Prostate gland (tissue), 2 donors: ENCODE data around the gene TNFAIP3. TPM values are rescaled to one million over a fixed set of nuclear protein-coding genes. Genes with fewer than 3 reads are reported as not detected.

Experiments used
- DNase-seq: peaks from one replicate; pipeline ENCODE4 v3.0.0-alpha.2; 2019; ENCODE audit warnings: low spot score
- H3K27ac ChIP-seq, 2 donors: fragments of 200-600 bp; sonication (generic); 2 replicates each; pipeline ENCODE4 v1.5.1; 2017 to 2019
- H3K27me3 ChIP-seq: fragments of 200-600 bp; sonication (generic); replicated peaks from 2 replicates; pipeline ENCODE4 v1.5.1; 2019; ENCODE audit not compliant: insufficient read depth
- H3K36me3 ChIP-seq, 2 donors: fragments of 200-600 bp; sonication (generic); 1 replicate in 1 of 2; 2 replicates in 1 of 2; pipeline versions ENCODE4 v1.5.1 to v1.8.1; 2017 to 2019
- H3K4me1 ChIP-seq: fragments of 200-600 bp; sonication (generic); replicated peaks from 2 replicates; pipeline ENCODE4 v1.5.1; 2019
- H3K4me3 ChIP-seq, 2 donors: fragments of 200-600 bp; sonication (generic); 2 replicates each; pipeline ENCODE4 v1.5.1; 2017 to 2019
- H3K9me3 ChIP-seq: fragments of 200-600 bp; sonication (generic); 2 replicates; pipeline ENCODE4 v1.5.1; 2017
- CTCF ChIP-seq, 4 experiments: fragments of 200-600 bp in 2 of 4; fragments of 450-650 bp in 2 of 4; sonication (generic) in 2 of 4; IDR thresholded peaks; 1 replicate in 3 of 4; 2 replicates in 1 of 4; pipeline ENCODE4 v1.5.1; 2016 to 2019; ENCODE audit warnings: antibody characterized with exemption in 4 of 4, mild to moderate bottlenecking in 2 of 4, moderate library complexity in 2 of 4
- POLR2A ChIP-seq: fragments of 450-650 bp; IDR thresholded peaks from one replicate; pipeline ENCODE4 v1.6.1; 2016; ENCODE audit warnings: antibody characterized with exemption, mild to moderate bottlenecking
- POLR2AphosphoS5 ChIP-seq: sonication (generic); formaldehyde crosslinking; IDR thresholded peaks from one replicate; pipeline ENCODE4 v1.6.1; 2017; ENCODE audit warnings: antibody characterized with exemption
- WGBS: methylation state at CpG from one replicate; pipeline ENCODE4 v1.1.5; 2018; 5-methylcytosine and 5-hydroxymethylcytosine counted together
- intact Hi-C: fragments of 100-400 bp; cut with DNase I; formaldehyde crosslinking; loops from one replicate; pipeline ENCODE4 v1.14.2; 2022
- total RNA-seq, 2 donors: library from RNA; depleted of rRNA; stranded (reverse); fragments of >200 nt; gene quantifications; one replicate each; pipeline ENCODE4 v1.1.0, GENCODE V29; 2016

TNFAIP3 gene
- total RNA-seq, 2 donors from 2014 or later, result 13.0 to 19.9 TPM

GRCh38 chr6:137913996-137914529 is 47.0 kb downstream of the TNFAIP3 start:
- no peak for DNase-seq
- no peak overlapping the region for H3K4me3 ChIP-seq
- no peaks in the 10 kb centered on the region for H3K36me3 ChIP-seq
- intact Hi-C loops, result no loop called here
- H3K4me1 ChIP-seq, result no peaks in the 10 kb centered on the region
- no peaks in the 10 kb centered on the region for H3K27me3 ChIP-seq
- no peak overlapping the region for H3K27ac ChIP-seq
- no peaks in the 10 kb centered on the region for H3K9me3 ChIP-seq
- TF ChIP-seq POLR2AphosphoS5, result no peak
- no peak for TF ChIP-seq CTCF (IDR thresholded peaks at IDR 0.05)
- no peak for TF ChIP-seq POLR2A

GRCh38 chr6:137914530-137915193 is 47.6 kb downstream of the TNFAIP3 start:
- intact Hi-C loops, result no loop called here
- 74% methylated on average over 4 of the region's 4 CpGs for WGBS

GRCh38 chr6:137915790-137916189 is 48.7 kb downstream of the TNFAIP3 start:
- Histone ChIP-seq H3K27me3 (no peaks in the 10 kb centered on the region), H3K4me3 (no peak overlapping the region), H3K9me3 (no peaks in the 10 kb centered on the region), H3K4me1 (no peaks in the 10 kb centered on the region), H3K27ac (no peak overlapping the region), H3K36me3 (no peaks in the 10 kb centered on the region)
- DNase-seq, result no peak
- TF ChIP-seq POLR2AphosphoS5 (no peak), CTCF (IDR thresholded peaks at IDR 0.05) (no peak), POLR2A (no peak)
- WGBS, result 70% methylated on average over 4 of the region's 4 CpGs
- intact Hi-C loops, result no loop called here

More at GRCh38 chr6:137914530-137915193, 47.6 kb downstream of the TNFAIP3 start:
- no peak overlapping the region for H3K27ac ChIP-seq
- TF ChIP-seq CTCF (IDR thresholded peaks at IDR 0.05), result no peak
- TF ChIP-seq POLR2AphosphoS5, result no peak
- no peak for TF ChIP-seq POLR2A
- H3K9me3 ChIP-seq, result no peaks in the 10 kb centered on the region
- DNase-seq, result no peak
- no peaks in the 10 kb centered on the region for H3K4me1 ChIP-seq
- no peaks in the 10 kb centered on the region for H3K36me3 ChIP-seq
- H3K4me3 ChIP-seq, result no peak overlapping the region
- H3K27me3 ChIP-seq, result no peaks in the 10 kb centered on the region

- intact Hi-C loops, result no loop called here
- H3K4me1 ChIP-seq, result no peaks in the 10 kb centered on the region
- 96% methylated on average over 1 of the region's 1 CpG for WGBS
- no peak overlapping the region for H3K27ac ChIP-seq
- DNase-seq, result no peak
- no peaks in the 10 kb centered on the region for H3K36me3 ChIP-seq
- no peaks in the 10 kb centered on the region for H3K27me3 ChIP-seq
- no peak for TF ChIP-seq POLR2A
- H3K4me3 ChIP-seq, result no peak overlapping the region
- no peaks in the 10 kb centered on the region for H3K9me3 ChIP-seq
Measured at GRCh38 chr6:137917551-137918325, 50.7 kb downstream of the TNFAIP3 start.

DNA sequence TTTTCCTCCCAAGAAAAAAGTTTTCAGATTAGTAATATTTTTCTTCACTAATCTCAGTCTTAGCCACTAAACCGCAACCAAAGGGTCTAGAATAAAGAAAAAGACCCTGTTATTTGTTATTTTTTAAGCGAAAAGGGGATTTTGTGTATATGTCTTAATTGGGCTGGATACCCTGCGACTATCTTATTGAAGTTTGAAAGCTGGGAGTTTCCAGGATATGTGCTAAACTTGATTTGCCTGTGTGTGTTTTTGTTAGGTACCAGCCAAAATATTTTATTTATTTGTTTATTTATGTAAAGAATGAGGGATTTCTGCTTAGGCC is 52.4 kb downstream of the TNFAIP3 start:
- Histone ChIP-seq H3K4me3 (no peak overlapping the region), H3K27me3 (no peaks in the 10 kb centered on the region), H3K4me1 (no peaks in the 10 kb centered on the region), H3K27ac (no peak overlapping the region), H3K9me3 (no peaks in the 10 kb centered on the region), H3K36me3 (no peaks in the 10 kb centered on the region)
- no peak for DNase-seq
- TF ChIP-seq POLR2AphosphoS5 (no peak), POLR2A (no peak), CTCF (IDR thresholded peaks at IDR 0.05) (no peak)
- WGBS, result 90% methylated on average over 3 of the region's 3 CpGs
- intact Hi-C loops, result no loop called here
